Breast epithelium (tissue), 4 donors: ENCODE measurements around the gene LYPD4. TPM values are rescaled to one million over a fixed set of nuclear protein-coding genes. Genes with fewer than 3 reads are reported as not detected.

Experiments
- DNase-seq, 2 donors: peaks; one replicate each; pipeline ENCODE4 v3.0.0-alpha.2; 2019; ENCODE audit warnings: low spot score in 2 of 2
- H3K27ac ChIP-seq, 2 donors: fragments of 200-600 bp; sonication (generic) in 1 of 2; one replicate each; pipeline ENCODE4 v1.5.1; 2016 to 2019; ENCODE audit warnings: mild to moderate bottlenecking in 1 of 2
- H3K27me3 ChIP-seq, 2 donors: fragments of 200-600 bp; sonication (generic) in 1 of 2; one replicate each; pipeline versions ENCODE4 v1.5.1 to v1.6.0; 2017 to 2019; ENCODE audit warnings: control low read depth in 1 of 2, mild to moderate bottlenecking in 1 of 2
- H3K36me3 ChIP-seq: fragments of 200-600 bp; one replicate; pipeline ENCODE4 v1.5.1; 2019
- H3K4me1 ChIP-seq, 2 donors: fragments of 200-600 bp; sonication (generic); one replicate each; pipeline ENCODE4 v1.5.1; 2016 to 2019; ENCODE audit warnings: control low read depth in 1 of 2
- H3K4me3 ChIP-seq, 3 donors: fragments of 200-600 bp; sonication (generic); 1 replicate in 2 of 3; 2 replicates in 1 of 3; pipeline ENCODE4 v1.5.1; 2016 to 2019; ENCODE audit warnings: mild to moderate bottlenecking in 3 of 3, moderate library complexity in 2 of 3
- H3K9me3 ChIP-seq, 2 donors: fragments of 200-600 bp; sonication (generic) in 1 of 2; one replicate each; pipeline ENCODE4 v1.5.1; 2016 to 2019; ENCODE audit warnings: control low read depth in 1 of 2
- POLR2A ChIP-seq: fragments of 450-650 bp; IDR thresholded peaks from one replicate; pipeline ENCODE4 v1.6.1; 2016; ENCODE audit warnings: antibody characterized with exemption, mild to moderate bottlenecking, moderate library complexity
- POLR2AphosphoS5 ChIP-seq, 3 donors: sonication (generic); formaldehyde crosslinking; IDR thresholded peaks; one replicate each; pipeline ENCODE4 v1.6.1; 2017; ENCODE audit warnings: antibody characterized with exemption in 3 of 3
- intact Hi-C: fragments of 100-400 bp; cut with DNase I; formaldehyde crosslinking; loops from one replicate; pipeline ENCODE4 v1.15.1; 2023; ENCODE audit warnings: low total_unique reads
- total RNA-seq, 3 donors: library from RNA; depleted of rRNA; stranded (reverse); fragments of >200 nt; gene quantifications; one replicate each; pipeline ENCODE4 v1.1.0, GENCODE V29; 2016
- TF ChIP-seq, protein P1 (sequence below), 3 donors: fragments of 450-650 bp; IDR thresholded peaks; one replicate each; pipeline ENCODE4 v1.5.1; 2016 to 2017; ENCODE audit warnings: antibody characterized with exemption in 3 of 3, mild to moderate bottlenecking in 3 of 3, moderate library complexity in 3 of 3

Gene LYPD4
- total RNA-seq, 3 donors from 2014 or later, result not detected

DNA sequence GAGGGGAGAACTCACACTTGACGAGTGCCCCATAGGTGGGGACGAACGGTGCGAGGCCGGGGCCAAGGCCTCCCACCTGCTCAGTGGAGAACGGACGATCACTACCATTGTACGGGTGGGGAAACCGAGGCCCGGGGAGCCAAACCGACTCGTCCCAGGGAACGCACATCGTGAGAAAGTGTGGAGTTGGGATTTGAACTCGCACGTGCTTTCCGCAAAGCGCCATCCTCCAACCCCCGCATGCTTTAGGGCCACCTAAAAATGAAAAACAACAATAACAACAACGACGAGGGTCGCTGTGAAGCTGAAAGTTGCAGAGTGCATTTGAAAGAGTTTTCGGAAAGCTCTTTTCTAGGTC, 39.0 kb upstream of the LYPD4 start:
- H3K4me3 ChIP-seq, result peak overlapping the region; percentile 87 to 96 (median 94)
- peaks cover 0 to 6% of the 10 kb centered on the region in 2 donors for H3K4me1 ChIP-seq
- no peaks in the 10 kb centered on the region for H3K36me3 ChIP-seq
- H3K27me3 ChIP-seq, result no peaks in the 10 kb centered on the region
- H3K27ac ChIP-seq, result peak overlapping the region; percentile 87 to 90
- no peak for DNase-seq
- H3K9me3 ChIP-seq, result no peaks in the 10 kb centered on the region
- TF ChIP-seq POLR2AphosphoS5 (IDR thresholded peaks at IDR 0.05) (no peak), POLR2A (no peak)
- TF ChIP-seq, protein P1, sequence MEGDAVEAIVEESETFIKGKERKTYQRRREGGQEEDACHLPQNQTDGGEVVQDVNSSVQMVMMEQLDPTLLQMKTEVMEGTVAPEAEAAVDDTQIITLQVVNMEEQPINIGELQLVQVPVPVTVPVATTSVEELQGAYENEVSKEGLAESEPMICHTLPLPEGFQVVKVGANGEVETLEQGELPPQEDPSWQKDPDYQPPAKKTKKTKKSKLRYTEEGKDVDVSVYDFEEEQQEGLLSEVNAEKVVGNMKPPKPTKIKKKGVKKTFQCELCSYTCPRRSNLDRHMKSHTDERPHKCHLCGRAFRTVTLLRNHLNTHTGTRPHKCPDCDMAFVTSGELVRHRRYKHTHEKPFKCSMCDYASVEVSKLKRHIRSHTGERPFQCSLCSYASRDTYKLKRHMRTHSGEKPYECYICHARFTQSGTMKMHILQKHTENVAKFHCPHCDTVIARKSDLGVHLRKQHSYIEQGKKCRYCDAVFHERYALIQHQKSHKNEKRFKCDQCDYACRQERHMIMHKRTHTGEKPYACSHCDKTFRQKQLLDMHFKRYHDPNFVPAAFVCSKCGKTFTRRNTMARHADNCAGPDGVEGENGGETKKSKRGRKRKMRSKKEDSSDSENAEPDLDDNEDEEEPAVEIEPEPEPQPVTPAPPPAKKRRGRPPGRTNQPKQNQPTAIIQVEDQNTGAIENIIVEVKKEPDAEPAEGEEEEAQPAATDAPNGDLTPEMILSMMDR (IDR thresholded peaks at IDR 0.05), result no peak
- intact Hi-C loops, result no loop called here

DNA sequence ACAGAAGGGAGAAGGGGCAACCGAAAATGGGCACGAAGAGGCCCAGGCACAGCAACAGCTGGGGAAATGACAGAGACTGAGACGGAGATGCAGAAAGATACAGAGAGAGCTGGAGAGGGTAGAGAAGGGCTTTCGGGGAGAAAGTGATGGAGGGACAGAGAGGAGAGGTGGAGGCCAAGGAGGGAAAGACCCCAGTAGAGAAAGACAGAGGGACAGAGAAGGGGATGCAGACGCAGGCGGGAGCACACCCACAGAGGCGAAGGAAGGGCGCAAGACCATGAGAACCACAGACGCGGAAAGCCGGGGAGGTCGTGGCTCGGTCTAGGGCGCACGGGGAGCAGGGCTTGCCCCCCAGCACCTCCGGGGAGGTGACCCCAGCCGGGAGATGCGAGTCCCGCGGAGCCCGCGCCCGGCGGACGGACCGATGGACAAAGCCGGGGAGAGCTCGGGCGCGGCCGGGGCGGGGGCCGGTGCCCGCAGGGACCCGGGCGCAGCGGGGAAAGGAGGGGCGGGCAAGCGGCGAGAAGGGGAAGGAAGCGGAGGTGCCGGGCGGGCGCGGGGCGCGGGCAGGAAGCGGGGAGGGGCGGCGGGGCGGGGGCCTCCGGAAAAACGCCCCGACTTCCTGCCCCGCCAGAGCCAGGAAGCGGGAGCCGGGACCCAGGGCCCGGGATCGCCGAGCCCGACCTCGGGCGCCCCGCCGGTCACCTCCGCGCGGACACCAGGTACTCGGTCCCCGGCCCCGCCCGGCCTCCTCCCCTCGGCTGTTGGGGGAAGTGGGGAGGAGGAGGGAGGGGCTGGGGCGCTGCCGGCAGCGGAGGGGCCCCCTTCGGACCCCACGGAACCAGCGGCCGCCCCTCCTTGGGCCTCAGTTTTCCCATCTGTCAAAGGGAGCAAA, 38.3 kb upstream of the LYPD4 start, which contains the start of gene ARHGEF1:
ARHGEF1 (plus strand) TSS at position 617 of the 895 bp plus-strand sequence. CDS start 4,899 bp downstream, outside the sequence.
- peak within 1 kb of the TSS; percentile 87 to 96 (median 94) for H3K4me3 ChIP-seq
- no peaks in the 10 kb centered on the region for H3K36me3 ChIP-seq
- H3K27me3 ChIP-seq, result no peaks in the 10 kb centered on the region
- H3K27ac ChIP-seq, result peak within 1 kb of the TSS; percentile 87 to 90
- no peaks in the 10 kb centered on the region for H3K9me3 ChIP-seq
- no peak for TF ChIP-seq POLR2AphosphoS5 (IDR thresholded peaks at IDR 0.05)
- TF ChIP-seq, protein P1 (IDR thresholded peaks at IDR 0.05), result no peak
- no peak for TF ChIP-seq POLR2A
- H3K4me1 ChIP-seq, result peaks cover 0 to 6% of the 10 kb centered on the region in 2 donors
- intact Hi-C loops, result no loop called here
- DNase-seq, result no peak

DNA sequence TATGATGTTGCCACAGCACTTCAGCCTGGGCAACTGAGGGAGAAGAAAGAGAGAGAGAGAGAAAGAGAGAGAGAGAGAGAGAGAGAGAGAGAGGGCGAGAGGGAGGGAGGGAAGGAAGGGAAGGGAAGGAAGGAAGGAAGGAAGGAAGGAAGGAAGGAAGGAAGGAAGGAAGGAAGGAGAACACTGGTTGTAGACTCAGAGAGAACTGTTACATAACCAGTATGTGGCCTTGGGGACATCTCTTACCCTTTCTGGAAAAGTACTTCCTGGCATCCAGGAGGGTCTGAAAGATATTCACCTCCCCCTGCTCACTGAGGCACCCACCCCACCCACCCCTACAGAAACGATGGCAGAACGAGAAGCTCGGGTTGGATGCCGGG, 35.8 kb upstream of the LYPD4 start:
- intact Hi-C loops, result no loop called here
- Histone ChIP-seq H3K4me1 (peaks cover 0 to 6% of the 10 kb centered on the region in 2 donors), H3K27ac (no peak overlapping the region), H3K27me3 (no peaks in the 10 kb centered on the region), H3K36me3 (no peaks in the 10 kb centered on the region), H3K4me3 (no peak overlapping the region), H3K9me3 (no peaks in the 10 kb centered on the region)
- no peak for TF ChIP-seq POLR2A
- TF ChIP-seq, protein P1 (IDR thresholded peaks at IDR 0.05), result no peak
- TF ChIP-seq POLR2AphosphoS5 (IDR thresholded peaks at IDR 0.05), result no peak
- DNase-seq, result no peak

DNA sequence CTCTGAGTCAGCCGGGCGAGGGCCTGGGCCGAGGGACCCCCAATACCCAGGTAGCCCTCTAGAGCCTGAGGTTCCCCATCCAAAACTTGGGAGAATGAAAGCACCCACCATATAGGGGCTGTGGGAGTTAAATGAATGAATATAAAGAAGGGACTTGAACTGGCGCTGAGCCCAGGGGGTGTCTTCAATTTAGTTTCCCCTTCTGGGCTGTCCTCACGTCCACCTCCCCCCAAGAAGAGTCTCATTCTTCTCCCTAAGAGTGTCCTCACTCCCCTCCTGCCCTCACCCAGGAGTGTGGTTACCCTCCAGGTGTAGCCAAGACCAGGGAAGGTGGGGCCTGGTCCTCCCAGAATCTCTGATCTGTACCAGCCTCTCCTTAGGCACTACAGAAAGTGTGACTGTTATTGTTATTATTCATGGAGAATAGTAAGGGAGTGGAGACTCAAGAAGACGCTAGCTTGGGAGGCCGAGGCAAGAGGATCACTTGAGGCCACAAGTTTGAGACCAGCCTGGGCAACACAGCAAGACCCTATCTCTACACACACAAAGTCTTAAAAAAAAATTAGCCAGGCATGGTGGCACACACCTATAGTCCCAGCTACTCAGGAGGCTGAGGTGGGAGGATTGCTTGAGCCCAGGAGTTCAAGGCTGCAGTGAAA, 35.3 kb upstream of the LYPD4 start:
- no peaks in the 10 kb centered on the region for H3K9me3 ChIP-seq
- no peaks in the 10 kb centered on the region for H3K27me3 ChIP-seq
- H3K36me3 ChIP-seq, result no peaks in the 10 kb centered on the region
- H3K4me3 ChIP-seq, result no peak overlapping the region
- no peak overlapping the region for H3K27ac ChIP-seq
- peaks cover 0 to 1% of the 10 kb centered on the region in 2 donors for H3K4me1 ChIP-seq
- intact Hi-C loops, result no loop called here
- TF ChIP-seq POLR2AphosphoS5 (IDR thresholded peaks at IDR 0.05), result no peak
- TF ChIP-seq POLR2A, result no peak
- TF ChIP-seq, protein P1 (IDR thresholded peaks at IDR 0.05), result no peak
- DNase-seq, result no peak

DNA sequence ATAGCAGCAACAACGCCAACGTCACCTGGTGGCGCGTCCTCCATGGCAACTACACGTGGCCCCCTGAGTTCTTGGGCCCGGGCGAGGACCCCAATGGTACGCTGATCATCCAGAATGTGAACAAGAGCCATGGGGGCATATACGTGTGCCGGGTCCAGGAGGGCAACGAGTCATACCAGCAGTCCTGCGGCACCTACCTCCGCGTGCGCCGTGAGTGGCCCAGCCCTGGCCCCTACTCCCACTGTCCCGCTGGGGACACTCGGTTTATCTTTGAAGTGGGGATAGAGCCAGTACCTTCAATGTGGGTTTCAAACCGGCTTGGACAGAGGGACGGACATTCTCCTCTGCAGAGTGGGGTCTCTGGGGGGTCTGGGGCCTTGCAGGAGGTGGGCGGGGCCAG, 34.6 kb upstream of the LYPD4 start:
- Histone ChIP-seq H3K27me3 (no peaks in the 10 kb centered on the region), H3K4me3 (no peak overlapping the region), H3K9me3 (no peaks in the 10 kb centered on the region), H3K36me3 (no peaks in the 10 kb centered on the region), H3K27ac (no peak overlapping the region), H3K4me1 (no peaks in the 10 kb centered on the region)
- TF ChIP-seq, protein P1 (IDR thresholded peaks at IDR 0.05), result no peak
- TF ChIP-seq POLR2AphosphoS5 (IDR thresholded peaks at IDR 0.05) (no peak), POLR2A (no peak)
- no peak for DNase-seq
- intact Hi-C loops, result no loop called here
